Left kidney (tissue), 8 donors: ENCODE data around the gene DNTT. TPM values are rescaled to one million over a fixed set of nuclear protein-coding genes. Genes with fewer than 3 reads are reported as not detected.

ENCODE experiments used
- DNase-seq: peaks from one replicate; pipeline ENCODE4 v3.0.0-alpha.2; 2013
- long read RNA-seq, 8 donors: transcript quantifications; one replicate each; lab custom pipeline, GENCODE V29; 2026
- polyA plus RNA-seq: library from polyadenylated mRNA; unstranded; fragments of 120-200 nt; gene quantifications from one replicate; pipeline ENCODE4 v1.2.1, GENCODE V29; 2013; ENCODE audit not compliant: insufficient read length

DNTT gene
- polyA plus RNA-seq = 0.10 TPM
- long read RNA-seq, donor 1 = 0 reads
- long read RNA-seq, donor 2 = 0 reads
- long read RNA-seq, donor 3 = 0 reads
- long read RNA-seq, donor 4 = 0 reads
- long read RNA-seq, donor 5, partial matches to known transcripts = 5 of 6 reads
- long read RNA-seq, donor 5, other reads (novel, unspliced or antisense) = 0 of 6 reads
- long read RNA-seq, donor 6 = 0 reads
- long read RNA-seq, donor 7, partial matches to known transcripts = 18 of 18 reads
- long read RNA-seq, donor 7, other reads (novel, unspliced or antisense) = 0 of 18 reads
- long read RNA-seq, donor 8 = 0 reads

- DNase-seq = no peak
Measured at GRCh38 chr10:96304230-96304629, at the start of gene DNTT. Gene DNTT (plus strand): TSS chr10:96304434. CDS start chr10:96304498, 64 bp downstream.

GRCh38 chr10:96254976-96255375 is 49.3 kb upstream of the DNTT start:
- no peak for DNase-seq

- DNase-seq = peak; percentile 14
Measured at GRCh38 chr10:96255549-96256333, 48.5 kb upstream of the DNTT start.

GRCh38 chr10:96257944-96258343 is 46.3 kb upstream of the DNTT start:
- DNase-seq = no peak

- DNase-seq = no peak
Measured at GRCh38 chr10:96259150-96259549, 45.1 kb upstream of the DNTT start.

- no peak for DNase-seq
Measured at GRCh38 chr10:96260014-96260413, 44.2 kb upstream of the DNTT start.

- DNase-seq = no peak
Measured at GRCh38 chr10:96261132-96261531, 43.1 kb upstream of the DNTT start.

GRCh38 chr10:96261930-96262329 is 42.3 kb upstream of the DNTT start:
- no peak for DNase-seq

GRCh38 chr10:96263176-96263575 is 41.1 kb upstream of the DNTT start:
- no peak for DNase-seq

- no peak for DNase-seq
Measured at GRCh38 chr10:96263669-96264068, 40.6 kb upstream of the DNTT start.

GRCh38 chr10:96264938-96265337 is 39.3 kb upstream of the DNTT start:
- DNase-seq = no peak

- DNase-seq = no peak
Measured at GRCh38 chr10:96266118-96266770, 38.0 kb upstream of the DNTT start.

GRCh38 chr10:96267234-96267705 is 37.0 kb upstream of the DNTT start:
- no peak for DNase-seq

GRCh38 chr10:96268341-96268909 is 35.8 kb upstream of the DNTT start:
- DNase-seq = no peak

GRCh38 chr10:96269438-96270300 is 34.6 kb upstream of the DNTT start:
- no peak for DNase-seq

GRCh38 chr10:96270571-96270970 is 33.7 kb upstream of the DNTT start:
- DNase-seq = no peak

GRCh38 chr10:96271016-96271815 is 33.0 kb upstream of the DNTT start, which contains the start of gene BLNK:
Gene BLNK (minus strand): TSS chr10:96271569. CDS start chr10:96271398, 171 bp downstream.
- peak; percentile 53 for DNase-seq

- DNase-seq = no peak
Measured at GRCh38 chr10:96272316-96273280, 31.6 kb upstream of the DNTT start.
